Measurements from ENCODE around the gene TIE1. TPM values are rescaled to one million over a fixed set of nuclear protein-coding genes. Genes with fewer than 3 reads are reported as not detected.

The TIE1 gene
- total and polyA plus RNA-seq, 2 donors (not counting 1 experiment from before 2014, with no cell fraction given): 0.02 TPM; not detected in 1

DNA sequence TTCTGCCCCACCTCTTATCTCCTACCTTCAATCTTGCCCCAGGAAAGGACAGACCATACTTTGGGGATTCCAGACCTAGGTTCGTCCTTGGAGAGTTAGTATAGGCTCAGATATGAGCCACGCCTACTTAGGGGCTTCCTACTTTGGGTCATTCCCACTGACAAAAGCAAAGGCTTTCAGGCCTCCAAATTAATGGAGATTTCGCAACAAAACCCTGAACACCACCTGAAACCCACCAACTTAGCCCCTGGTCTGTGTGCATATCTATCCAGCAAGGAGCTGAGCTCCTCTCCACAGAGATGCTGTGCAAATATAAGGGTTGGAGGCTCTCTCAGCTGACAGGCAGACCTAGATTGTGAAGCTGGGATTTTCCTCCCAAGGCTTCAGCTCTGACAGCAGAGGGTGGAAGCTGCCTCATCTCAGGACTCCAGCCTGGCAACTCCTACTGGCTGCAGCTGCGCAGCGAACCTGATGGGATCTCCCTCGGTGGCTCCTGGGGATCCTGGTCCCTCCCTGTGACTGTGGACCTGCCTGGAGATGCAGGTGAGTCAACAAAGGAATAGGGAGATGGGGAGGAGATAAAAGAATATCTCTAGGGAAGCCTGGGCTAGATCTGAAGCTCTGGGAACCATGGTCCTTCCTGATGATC, 38.9 kb downstream of the TIE1 start:
- Histone ChIP-seq H4K20me1 (ENCODE audit: control insufficient read depth, extremely low read depth, insufficient read depth, low read length) (no peaks in the 10 kb centered on the region), H3K79me2 (ENCODE audit: control insufficient read depth, insufficient read depth, low read length) (no peaks in the 10 kb centered on the region), H3K9me3 (ENCODE audit: control insufficient read depth, insufficient read depth, low read depth, low read length) (no peaks in the 10 kb centered on the region), H3K27me3 (ENCODE audit: control insufficient read depth, insufficient read depth, low read length) (peaks cover 10% of the 10 kb centered on the region), H3K27ac (ENCODE audit: insufficient read depth, low read length) (no peak overlapping the region), H3K36me3 (ENCODE audit: control insufficient read depth, insufficient read depth, low read length) (no peaks in the 10 kb centered on the region), H3K4me2 (ENCODE audit: extremely low read depth, insufficient read depth, low read length) (no peak overlapping the region), H3K4me1 (ENCODE audit: control insufficient read depth, extremely low read depth, insufficient read depth, low read length) (no peaks in the 10 kb centered on the region), H3K9ac (ENCODE audit: insufficient read depth, low read length) (no peak overlapping the region), H3K4me3 (replicated peaks in 1 of 4; ENCODE audit: control extremely low read depth in 1 of 4, insufficient read depth in 1 of 4, low read depth in 3 of 4, low read length in 4 of 4) (no peak overlapping the region), H2AFZ (ENCODE audit: low read length) (no peak overlapping the region)
- no peak for DNase-seq (ENCODE audit: low read depth in 2 of 2)
- TF ChIP-seq, protein P1, sequence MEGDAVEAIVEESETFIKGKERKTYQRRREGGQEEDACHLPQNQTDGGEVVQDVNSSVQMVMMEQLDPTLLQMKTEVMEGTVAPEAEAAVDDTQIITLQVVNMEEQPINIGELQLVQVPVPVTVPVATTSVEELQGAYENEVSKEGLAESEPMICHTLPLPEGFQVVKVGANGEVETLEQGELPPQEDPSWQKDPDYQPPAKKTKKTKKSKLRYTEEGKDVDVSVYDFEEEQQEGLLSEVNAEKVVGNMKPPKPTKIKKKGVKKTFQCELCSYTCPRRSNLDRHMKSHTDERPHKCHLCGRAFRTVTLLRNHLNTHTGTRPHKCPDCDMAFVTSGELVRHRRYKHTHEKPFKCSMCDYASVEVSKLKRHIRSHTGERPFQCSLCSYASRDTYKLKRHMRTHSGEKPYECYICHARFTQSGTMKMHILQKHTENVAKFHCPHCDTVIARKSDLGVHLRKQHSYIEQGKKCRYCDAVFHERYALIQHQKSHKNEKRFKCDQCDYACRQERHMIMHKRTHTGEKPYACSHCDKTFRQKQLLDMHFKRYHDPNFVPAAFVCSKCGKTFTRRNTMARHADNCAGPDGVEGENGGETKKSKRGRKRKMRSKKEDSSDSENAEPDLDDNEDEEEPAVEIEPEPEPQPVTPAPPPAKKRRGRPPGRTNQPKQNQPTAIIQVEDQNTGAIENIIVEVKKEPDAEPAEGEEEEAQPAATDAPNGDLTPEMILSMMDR (conservative IDR thresholded peaks at IDR 0.05 in 1 of 2, IDR thresholded peaks at IDR 0.05 in 1 of 2; ENCODE audit: low read depth in 1 of 2, low read length in 2 of 2): no peak
- TF ChIP-seq EZH2 (IDR thresholded peaks at IDR 0.05; ENCODE audit: low read length, missing control alignments): no peak

DNA sequence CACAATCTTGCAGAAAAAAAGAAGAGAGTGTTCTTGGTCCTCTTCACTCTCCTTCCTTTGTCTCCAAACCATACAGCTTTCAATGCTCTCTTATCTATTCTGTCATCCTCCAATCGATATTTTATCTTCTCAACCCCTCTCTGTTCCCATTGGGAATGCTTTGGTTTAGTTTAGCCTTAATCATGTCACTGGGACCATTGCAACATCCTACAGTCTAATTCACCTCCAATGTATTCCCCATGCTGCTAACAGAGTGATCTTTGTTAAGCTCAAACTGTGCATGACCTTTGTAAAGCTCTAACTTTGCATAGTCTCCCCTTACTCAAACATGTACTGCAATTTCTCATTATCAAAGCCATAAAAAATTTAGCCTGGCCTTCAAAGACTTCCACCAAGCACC, 39.8 kb downstream of the TIE1 start:
- Histone ChIP-seq H2AFZ (ENCODE audit: low read length) (no peak overlapping the region), H3K4me2 (ENCODE audit: extremely low read depth, insufficient read depth, low read length) (no peak overlapping the region), H3K4me3 (replicated peaks in 1 of 4; ENCODE audit: control extremely low read depth in 1 of 4, insufficient read depth in 1 of 4, low read depth in 3 of 4, low read length in 4 of 4) (no peak overlapping the region), H3K36me3 (ENCODE audit: control insufficient read depth, insufficient read depth, low read length) (no peaks in the 10 kb centered on the region), H3K9me3 (ENCODE audit: control insufficient read depth, insufficient read depth, low read depth, low read length) (no peaks in the 10 kb centered on the region), H4K20me1 (ENCODE audit: control insufficient read depth, extremely low read depth, insufficient read depth, low read length) (no peaks in the 10 kb centered on the region), H3K27ac (ENCODE audit: insufficient read depth, low read length) (no peak overlapping the region), H3K9ac (ENCODE audit: insufficient read depth, low read length) (no peak overlapping the region), H3K79me2 (ENCODE audit: control insufficient read depth, insufficient read depth, low read length) (no peaks in the 10 kb centered on the region), H3K4me1 (ENCODE audit: control insufficient read depth, extremely low read depth, insufficient read depth, low read length) (no peaks in the 10 kb centered on the region), H3K27me3 (ENCODE audit: control insufficient read depth, insufficient read depth, low read length) (peaks cover 10% of the 10 kb centered on the region)
- no peak for DNase-seq (ENCODE audit: low read depth in 2 of 2)
- TF ChIP-seq EZH2 (IDR thresholded peaks at IDR 0.05; ENCODE audit: low read length, missing control alignments): no peak
- TF ChIP-seq, protein P1 (conservative IDR thresholded peaks at IDR 0.05 in 1 of 2, IDR thresholded peaks at IDR 0.05 in 1 of 2; ENCODE audit: low read depth in 1 of 2, low read length in 2 of 2): no peak

DNA sequence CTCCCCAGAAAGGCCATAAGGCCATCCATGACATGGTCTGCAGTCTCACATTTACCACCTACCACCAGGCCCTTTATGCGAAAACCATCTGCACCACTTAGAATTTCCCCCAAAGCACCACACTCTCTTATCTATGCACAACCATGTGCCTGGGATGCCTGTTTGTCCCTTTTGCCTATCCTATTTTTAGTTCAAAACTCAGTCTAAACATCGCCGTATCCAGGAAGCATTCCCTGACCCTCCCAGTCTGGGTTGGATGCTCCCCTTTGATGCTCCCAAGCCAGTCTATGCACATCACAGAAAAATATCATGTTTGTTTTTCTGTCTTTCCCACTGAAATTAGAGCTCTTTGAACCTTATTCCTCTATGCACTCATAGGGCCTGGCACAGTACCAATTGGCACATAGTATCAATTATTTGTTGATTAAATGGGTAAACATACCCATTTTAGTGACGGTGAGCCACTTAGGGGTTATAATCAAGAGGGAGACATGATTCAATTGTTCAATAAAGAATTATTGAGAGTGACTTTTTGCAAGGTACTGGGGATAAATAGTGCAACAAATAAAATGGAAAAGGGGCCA, 43.6 kb downstream of the TIE1 start:
- Histone ChIP-seq H3K27me3 (ENCODE audit: control insufficient read depth, insufficient read depth, low read length) (peaks cover 19% of the 10 kb centered on the region), H3K36me3 (ENCODE audit: control insufficient read depth, insufficient read depth, low read length) (no peaks in the 10 kb centered on the region), H2AFZ (ENCODE audit: low read length) (no peak overlapping the region), H3K9me3 (ENCODE audit: control insufficient read depth, insufficient read depth, low read depth, low read length) (no peaks in the 10 kb centered on the region), H3K9ac (ENCODE audit: insufficient read depth, low read length) (no peak overlapping the region), H4K20me1 (ENCODE audit: control insufficient read depth, extremely low read depth, insufficient read depth, low read length) (no peaks in the 10 kb centered on the region), H3K4me1 (ENCODE audit: control insufficient read depth, extremely low read depth, insufficient read depth, low read length) (no peaks in the 10 kb centered on the region), H3K79me2 (ENCODE audit: control insufficient read depth, insufficient read depth, low read length) (no peaks in the 10 kb centered on the region), H3K27ac (ENCODE audit: insufficient read depth, low read length) (no peak overlapping the region), H3K4me2 (ENCODE audit: extremely low read depth, insufficient read depth, low read length) (no peak overlapping the region), H3K4me3 (replicated peaks in 1 of 4; ENCODE audit: control extremely low read depth in 1 of 4, insufficient read depth in 1 of 4, low read depth in 3 of 4, low read length in 4 of 4) (no peak overlapping the region)
- no peak for DNase-seq (ENCODE audit: low read depth in 2 of 2)
- TF ChIP-seq, protein P1 (conservative IDR thresholded peaks at IDR 0.05 in 1 of 2, IDR thresholded peaks at IDR 0.05 in 1 of 2; ENCODE audit: low read depth in 1 of 2, low read length in 2 of 2): no peak
- TF ChIP-seq EZH2 (IDR thresholded peaks at IDR 0.05; ENCODE audit: low read length, missing control alignments): no peak
